Fibroblast of lung (primary cell): ENCODE results near the gene PACRG. TPM values are rescaled to one million over a fixed set of nuclear protein-coding genes. Genes with fewer than 3 reads are reported as not detected.

ENCODE experiments used
- DNase-seq, 2 donors: peaks; one replicate each; pipeline versions ENCODE4 v3.0.0 to v3.0.0-alpha.2; 2010; ENCODE audit warnings: low read depth in 2 of 2
- H2AFZ ChIP-seq: 2 replicates; pipeline ENCODE4 v1.5.1; 2012; ENCODE audit warnings: low read length, control low read depth, inconsistent platforms
- H3K27ac ChIP-seq: 2 replicates; pipeline ENCODE4 v1.5.1; 2011; ENCODE audit warnings: low read length, control low read depth; ENCODE audit not compliant: insufficient read depth
- H3K27me3 ChIP-seq: 2 replicates; pipeline ENCODE4 v1.5.1; 2011; ENCODE audit warnings: mild to moderate bottlenecking, low read length; ENCODE audit not compliant: control insufficient read depth, insufficient read depth
- H3K36me3 ChIP-seq: 2 replicates; pipeline ENCODE4 v1.5.1; 2011; ENCODE audit warnings: low read length; ENCODE audit not compliant: control insufficient read depth, insufficient read depth
- H3K4me1 ChIP-seq: 2 replicates; pipeline ENCODE4 v1.5.1; 2011; ENCODE audit warnings: low read length; ENCODE audit not compliant: control insufficient read depth, insufficient read depth; ENCODE audit errors: extremely low read depth
- H3K4me2 ChIP-seq: 2 replicates; pipeline ENCODE4 v1.5.1; 2011; ENCODE audit warnings: low read length, control low read depth; ENCODE audit not compliant: insufficient read depth; ENCODE audit errors: extremely low read depth
- H3K4me3 ChIP-seq, 4 experiments: fragments of 200-600 bp in 1 of 4; sonication (generic) in 1 of 4; replicated peaks in 1 of 4; 2 replicates each; pipeline ENCODE4 v1.5.1; 2011 to 2016; ENCODE audit warnings: low read length in 4 of 4, low read depth in 3 of 4, mild to moderate bottlenecking in 3 of 4, control low read depth in 2 of 4, inconsistent platforms in 1 of 4, mixed read lengths in 1 of 4; ENCODE audit not compliant: insufficient read depth in 1 of 4; ENCODE audit errors: control extremely low read depth in 1 of 4
- H3K79me2 ChIP-seq: 2 replicates; pipeline ENCODE4 v1.5.1; 2012; ENCODE audit warnings: mild to moderate bottlenecking, low read length, inconsistent platforms; ENCODE audit not compliant: control insufficient read depth, insufficient read depth
- H3K9ac ChIP-seq: 2 replicates; pipeline ENCODE4 v1.5.1; 2011; ENCODE audit warnings: mild to moderate bottlenecking, low read length, control low read depth; ENCODE audit not compliant: insufficient read depth
- H3K9me3 ChIP-seq: 2 replicates; pipeline ENCODE4 v1.5.1; 2012; ENCODE audit warnings: low read depth, low read length; ENCODE audit not compliant: control insufficient read depth, insufficient read depth
- H4K20me1 ChIP-seq: 2 replicates; pipeline ENCODE4 v1.5.1; 2011; ENCODE audit warnings: low read length; ENCODE audit not compliant: control insufficient read depth, insufficient read depth; ENCODE audit errors: extremely low read depth
- CTCF ChIP-seq, 2 donors: IDR thresholded peaks in 1 of 2; conservative IDR thresholded peaks in 1 of 2; 1 replicate in 1 of 2; 2 replicates in 1 of 2; pipeline ENCODE4 v1.5.1; 2011 to 2012; ENCODE audit warnings: low read length in 2 of 2, control low read depth in 1 of 2, inconsistent platforms in 1 of 2, low read depth in 1 of 2, mild to moderate bottlenecking in 1 of 2
- EZH2 ChIP-seq: IDR thresholded peaks from 2 replicates; pipeline ENCODE4 v1.5.1; 2012; ENCODE audit warnings: low read length, control low read depth, mild to moderate bottlenecking; ENCODE audit errors: missing control alignments
- polyA plus RNA-seq, 2 donors: library from polyadenylated mRNA; depleted of rRNA in 1 of 2; stranded (reverse) in 1 of 2; unstranded in 1 of 2; fragments of >200 nt; gene quantifications; 2 replicates each; pipeline ENCODE4 v1.2.1, GENCODE V29; 2011 to 2012; ENCODE audit warnings: missing spikeins in 1 of 2
- total RNA-seq: library from RNA; depleted of rRNA; stranded (reverse); fragments of >200 nt; gene quantifications from 2 replicates; pipeline ENCODE4 v1.2.1, GENCODE V29; 2014

The PACRG gene
- total and polyA plus RNA-seq, 2 donors (not counting 1 experiment from before 2014, with no cell fraction given), result 0.30 to 0.66 TPM

GRCh38 chr6:163321717-163322116, 593.9 kb downstream of the PACRG start:
- TF ChIP-seq CTCF (conservative IDR thresholded peaks at IDR 0.05 in 1 of 2, IDR thresholded peaks at IDR 0.05 in 1 of 2; ENCODE audit: low read depth in 1 of 2, low read length in 2 of 2) (no peak), EZH2 (no peak)

DNA sequence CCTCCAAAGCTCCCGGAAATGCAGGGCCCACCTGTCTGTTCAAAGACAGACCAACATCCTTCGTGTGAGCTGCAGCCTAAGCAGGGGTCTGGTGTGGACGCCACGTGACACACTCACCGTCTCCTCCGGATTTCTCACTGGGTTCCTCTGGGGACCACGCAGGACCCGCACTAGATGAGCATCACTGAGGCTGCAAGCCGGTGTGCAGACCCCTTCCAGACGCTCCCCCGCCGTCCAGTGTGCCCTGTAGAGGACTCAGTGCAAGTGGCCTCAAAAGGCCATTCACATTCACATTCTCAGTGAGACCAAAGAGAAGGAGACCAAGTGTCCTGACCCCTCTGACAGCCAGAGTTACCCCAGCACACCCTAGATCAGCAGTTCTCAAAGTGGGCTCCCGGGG, 595.5 kb downstream of the PACRG start:
- no peak for TF ChIP-seq EZH2
- TF ChIP-seq CTCF (conservative IDR thresholded peaks at IDR 0.05 in 1 of 2, IDR thresholded peaks at IDR 0.05 in 1 of 2; ENCODE audit: low read depth in 1 of 2, low read length in 2 of 2), result no peak
- no peak overlapping the region for H3K27ac ChIP-seq
- H3K79me2 ChIP-seq, result no peaks in the 10 kb centered on the region
- H3K4me2 ChIP-seq, result no peak overlapping the region
- H3K36me3 ChIP-seq, result no peaks in the 10 kb centered on the region
- H4K20me1 ChIP-seq, result no peaks in the 10 kb centered on the region
- no peak for DNase-seq
- H3K27me3 ChIP-seq, result no peaks in the 10 kb centered on the region
- H3K4me1 ChIP-seq, result no peaks in the 10 kb centered on the region
- H3K4me3 ChIP-seq, result no peak overlapping the region
- H2AFZ ChIP-seq, result no peak overlapping the region
- no peak overlapping the region for H3K9ac ChIP-seq
- H3K9me3 ChIP-seq, result no peaks in the 10 kb centered on the region

More at GRCh38 chr6:163321717-163322116, 593.9 kb downstream of the PACRG start:
- Histone ChIP-seq H3K4me3 (no peak overlapping the region), H3K9ac (no peak overlapping the region), H3K27ac (no peak overlapping the region), H4K20me1 (no peaks in the 10 kb centered on the region), H3K4me1 (no peaks in the 10 kb centered on the region), H3K36me3 (no peaks in the 10 kb centered on the region), H3K79me2 (no peaks in the 10 kb centered on the region), H3K27me3 (no peaks in the 10 kb centered on the region), H2AFZ (no peak overlapping the region), H3K4me2 (no peak overlapping the region), H3K9me3 (no peaks in the 10 kb centered on the region)
- no peak for DNase-seq

GRCh38 chr6:163323705-163324104, 595.9 kb downstream of the PACRG start:
- Histone ChIP-seq H3K36me3 (no peaks in the 10 kb centered on the region), H3K9me3 (no peaks in the 10 kb centered on the region), H3K4me3 (no peak overlapping the region), H3K4me1 (no peaks in the 10 kb centered on the region), H3K9ac (no peak overlapping the region), H3K27ac (no peak overlapping the region), H3K27me3 (no peaks in the 10 kb centered on the region), H3K79me2 (no peaks in the 10 kb centered on the region), H2AFZ (no peak overlapping the region), H4K20me1 (no peaks in the 10 kb centered on the region), H3K4me2 (no peak overlapping the region)
- DNase-seq, result no peak
- TF ChIP-seq CTCF (conservative IDR thresholded peaks at IDR 0.05 in 1 of 2, IDR thresholded peaks at IDR 0.05 in 1 of 2; ENCODE audit: low read depth in 1 of 2, low read length in 2 of 2), result no peak
- no peak for TF ChIP-seq EZH2
